HepG2 (cell line): Measurements from ENCODE around the gene MT1G. TPM values are rescaled to one million over a fixed set of nuclear protein-coding genes. Genes with fewer than 3 reads are reported as not detected.

Experiments used
- ATF1 ChIP-seq: IDR thresholded peaks from 2 replicates; pipeline ENCODE4 v1.6.1; 2016; ENCODE audit warnings: mild to moderate bottlenecking, control low read depth
- CERS6 ChIP-seq: sonication (generic); formaldehyde crosslinking; IDR thresholded peaks from 2 replicates; pipeline ENCODE4 v1.5.0; 2020; ENCODE audit warnings: missing genetic modification reagents
- EHMT2 ChIP-seq: fragments of 200-600 bp; sonication (generic); IDR thresholded peaks from 2 replicates; pipeline ENCODE4 v1.7.0; 2017; ENCODE audit warnings: antibody characterized with exemption, low read depth, low read length, borderline replicate concordance
- FOXA3 ChIP-seq: IDR thresholded peaks from 2 replicates; pipeline ENCODE4 v1.6.1; 2016; ENCODE audit warnings: missing genetic modification reagents, missing compliant biosample characterization
- GMEB2 ChIP-seq: IDR thresholded peaks from 2 replicates; pipeline ENCODE4 v1.6.1; 2016; ENCODE audit warnings: missing biosample characterization, missing genetic modification reagents, low read depth
- HNRNPUL1 ChIP-seq: fragments of 200-400 bp; formaldehyde crosslinking; IDR thresholded peaks from 2 replicates; pipeline ENCODE4 v1.6.1; 2017; ENCODE audit warnings: low read depth, mild to moderate bottlenecking, low read length, moderate library complexity
- KAT7 ChIP-seq: IDR thresholded peaks from 2 replicates; pipeline ENCODE4 v1.6.1; 2018; ENCODE audit warnings: borderline replicate concordance, missing compliant biosample characterization
- NFKBIZ ChIP-seq: IDR thresholded peaks from 2 replicates; pipeline ENCODE4 v1.6.1; 2018; ENCODE audit warnings: missing genetic modification reagents, missing compliant biosample characterization
- NKX3-1 ChIP-seq: sonication (generic); formaldehyde crosslinking; IDR thresholded peaks from 2 replicates; pipeline ENCODE4 v1.5.0; 2020; ENCODE audit warnings: missing genetic modification reagents
- NONO ChIP-seq, 2 experiments: fragments of 450-650 bp in 1 of 2; sonication (generic) in 1 of 2; formaldehyde crosslinking in 1 of 2; IDR thresholded peaks in 1 of 2; conservative IDR thresholded peaks in 1 of 2; 2 replicates each; pipeline versions ENCODE4 v1.6.1 to v1.8.0; 2017 to 2022; ENCODE audit warnings: mild to moderate bottlenecking in 1 of 2, missing genetic modification reagents in 1 of 2, moderate library complexity in 1 of 2
- NR1H2 ChIP-seq: sonication (generic); formaldehyde crosslinking; IDR thresholded peaks from 2 replicates; pipeline ENCODE4 v1.8.1; 2022; ENCODE audit warnings: low read depth, missing genetic modification reagents, borderline replicate concordance
- SMARCC2 ChIP-seq: fragments of 450-650 bp; IDR thresholded peaks from 2 replicates; pipeline ENCODE4 v1.6.1; 2017; ENCODE audit warnings: antibody characterized with exemption, mild to moderate bottlenecking
- SYNCRIP ChIP-seq: fragments of 200-400 bp; formaldehyde crosslinking; IDR thresholded peaks from 2 replicates; pipeline ENCODE4 v1.6.1; 2018; ENCODE audit warnings: mild to moderate bottlenecking, low read depth, low read length; ENCODE audit not compliant: insufficient read depth
- ZNF18 ChIP-seq: sonication (generic); formaldehyde crosslinking; IDR thresholded peaks from 2 replicates; pipeline ENCODE4 v1.8.0; 2022; ENCODE audit warnings: mild to moderate bottlenecking, missing genetic modification reagents; ENCODE audit not compliant: insufficient replicate concordance
- ZNF207 ChIP-seq: fragments of 450-650 bp; IDR thresholded peaks from 2 replicates; pipeline ENCODE4 v1.6.1; 2016; ENCODE audit warnings: antibody characterized with exemption, borderline replicate concordance
- ZNF33A ChIP-seq: sonication (generic); formaldehyde crosslinking; IDR thresholded peaks from 2 replicates; pipeline ENCODE4 v1.5.1; 2020; ENCODE audit warnings: missing genetic modification reagents, mild to moderate bottlenecking, moderate library complexity, borderline replicate concordance
- ZNF768 ChIP-seq: sonication (generic); formaldehyde crosslinking; IDR thresholded peaks from 2 replicates; pipeline ENCODE4 v1.4.0; 2020; ENCODE audit warnings: missing genetic modification reagents
- ZSCAN21 ChIP-seq: sonication (generic); formaldehyde crosslinking; IDR thresholded peaks from 2 replicates; pipeline ENCODE4 v1.8.0; 2022; ENCODE audit warnings: mild to moderate bottlenecking, missing genetic modification reagents, moderate library complexity, borderline replicate concordance
- polyA plus RNA-seq, 8 experiments: library from polyadenylated mRNA; depleted of rRNA in 3 of 8; stranded (reverse) in 7 of 8; unstranded in 1 of 8; fragments of >200 nt; fragmentation: Illumina TruSeq in 4 of 8; extraction: Trizol in 4 of 8; gene quantifications; 2 replicates each; pipeline versions ENCODE4 v1.2.1 to v1.2.3, GENCODE V29; 2011 to 2016; ENCODE audit warnings: low read depth in 4 of 8, missing spikeins in 1 of 8, mixed read lengths in 1 of 8; ENCODE audit not compliant: insufficient read depth in 1 of 8
- total RNA-seq, 5 experiments: library from RNA; depleted of rRNA; stranded (reverse); fragments of >200 nt; fragmentation: Illumina TruSeq; extraction: Trizol; gene quantifications; 2 replicates each; pipeline ENCODE4 v1.2.3, GENCODE V29; 2016; ENCODE audit warnings: low read depth in 1 of 5
- TF ChIP-seq, protein P1 (sequence below): sonication (generic); formaldehyde crosslinking; IDR thresholded peaks from 2 replicates; pipeline ENCODE4 v1.4.0; 2020; ENCODE audit warnings: mild to moderate bottlenecking, missing genetic modification reagents
- TF ChIP-seq, protein P2 (sequence below): sonication (generic); formaldehyde crosslinking; IDR thresholded peaks from 2 replicates; pipeline ENCODE4 v1.4.0; 2020; ENCODE audit warnings: missing genetic modification reagents

MT1G gene
- total and polyA plus RNA-seq, 2 of the 13 experiments (the other 11 are each of a cell fraction or from before 2014, with no cell fraction given): 3.6 to 377 TPM

DNA sequence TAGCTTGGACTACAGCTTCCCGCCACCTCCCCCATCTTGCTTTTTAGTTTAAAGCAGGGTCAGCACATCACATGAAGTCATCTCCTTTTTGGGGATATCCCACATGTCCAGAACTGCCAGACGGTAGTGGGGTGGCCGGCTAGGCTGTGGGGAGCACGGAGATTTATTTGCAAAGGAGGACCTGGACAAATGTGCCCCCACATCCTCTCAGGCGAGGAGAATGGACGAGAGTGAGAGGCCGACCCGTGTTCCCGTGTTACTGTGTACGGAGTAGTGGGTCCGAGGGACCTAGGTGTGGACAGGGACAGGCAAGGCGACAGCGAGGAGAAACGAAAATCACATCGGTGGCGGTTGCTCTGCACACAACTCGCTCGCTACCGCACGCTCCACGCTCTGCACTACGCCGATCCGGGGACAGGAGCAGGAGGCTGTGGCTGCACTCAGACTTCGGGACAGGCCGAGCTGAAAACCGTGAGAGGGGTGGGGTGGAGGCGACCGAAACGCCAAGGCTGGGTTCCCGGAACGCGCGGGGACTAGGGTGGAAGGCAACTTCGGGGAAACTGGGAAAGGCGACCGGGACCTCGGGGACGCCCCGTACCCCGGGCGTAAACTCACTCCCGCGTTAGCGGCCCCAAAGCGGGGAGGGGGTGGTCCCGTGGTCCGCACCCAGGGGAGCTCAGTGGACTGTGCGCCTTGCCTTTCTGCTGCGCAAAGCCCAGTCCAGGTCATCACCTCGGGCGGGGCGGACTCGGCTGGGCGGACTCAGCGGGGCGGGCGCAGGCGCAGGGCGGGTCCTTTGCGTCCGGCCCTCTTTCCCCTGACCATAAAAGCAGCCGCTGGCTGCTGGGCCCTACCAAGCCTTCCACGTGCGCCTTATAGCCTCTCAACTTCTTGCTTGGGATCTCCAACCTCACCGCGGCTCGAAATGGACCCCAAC, 29.8 kb downstream of the MT1G start, which contains the start of gene MT1A (continued):
- TF ChIP-seq GMEB2 (CRISPR knock-in tag): no peak
- no peak for TF ChIP-seq NKX3-1
- TF ChIP-seq EHMT2: no peak
- no peak for TF ChIP-seq NONO (IDR thresholded peaks at IDR 0.05)
- no peak for TF ChIP-seq NONO (CRISPR knock-in tag; conservative IDR thresholded peaks at IDR 0.05)
- no peak for TF ChIP-seq ZSCAN21 (CRISPR knock-in tag)
- no peak for TF ChIP-seq ATF1 (CRISPR knock-in tag)
- no peak for TF ChIP-seq KAT7
- no peak for TF ChIP-seq SYNCRIP
- TF ChIP-seq HNRNPUL1: no peak
- TF ChIP-seq, protein P1, sequence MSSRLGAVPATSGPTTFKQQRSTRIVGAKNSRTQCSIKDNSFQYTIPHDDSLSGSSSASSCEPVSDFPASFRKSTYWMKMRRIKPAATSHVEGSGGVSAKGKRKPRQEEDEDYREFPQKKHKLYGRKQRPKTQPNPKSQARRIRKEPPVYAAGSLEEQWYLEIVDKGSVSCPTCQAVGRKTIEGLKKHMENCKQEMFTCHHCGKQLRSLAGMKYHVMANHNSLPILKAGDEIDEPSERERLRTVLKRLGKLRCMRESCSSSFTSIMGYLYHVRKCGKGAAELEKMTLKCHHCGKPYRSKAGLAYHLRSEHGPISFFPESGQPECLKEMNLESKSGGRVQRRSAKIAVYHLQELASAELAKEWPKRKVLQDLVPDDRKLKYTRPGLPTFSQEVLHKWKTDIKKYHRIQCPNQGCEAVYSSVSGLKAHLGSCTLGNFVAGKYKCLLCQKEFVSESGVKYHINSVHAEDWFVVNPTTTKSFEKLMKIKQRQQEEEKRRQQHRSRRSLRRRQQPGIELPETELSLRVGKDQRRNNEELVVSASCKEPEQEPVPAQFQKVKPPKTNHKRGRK (CRISPR knock-in tag): no peak
- TF ChIP-seq FOXA3: no peak; the same call in 1 of the 2 replicates
- no peak for TF ChIP-seq NR1H2 (CRISPR knock-in tag)
- no peak for TF ChIP-seq CERS6 (CRISPR knock-in tag)
- no peak for TF ChIP-seq NFKBIZ (CRISPR knock-in tag)
- TF ChIP-seq ZNF768 (CRISPR knock-in tag): 0 out of 2 replicates have a peak, but pooled peaks have one; percentile 21
- no peak for TF ChIP-seq SMARCC2
- no peak for TF ChIP-seq ZNF18
- TF ChIP-seq ZNF33A: no peak
- no peak for TF ChIP-seq ZNF207
- TF ChIP-seq, protein P2, sequence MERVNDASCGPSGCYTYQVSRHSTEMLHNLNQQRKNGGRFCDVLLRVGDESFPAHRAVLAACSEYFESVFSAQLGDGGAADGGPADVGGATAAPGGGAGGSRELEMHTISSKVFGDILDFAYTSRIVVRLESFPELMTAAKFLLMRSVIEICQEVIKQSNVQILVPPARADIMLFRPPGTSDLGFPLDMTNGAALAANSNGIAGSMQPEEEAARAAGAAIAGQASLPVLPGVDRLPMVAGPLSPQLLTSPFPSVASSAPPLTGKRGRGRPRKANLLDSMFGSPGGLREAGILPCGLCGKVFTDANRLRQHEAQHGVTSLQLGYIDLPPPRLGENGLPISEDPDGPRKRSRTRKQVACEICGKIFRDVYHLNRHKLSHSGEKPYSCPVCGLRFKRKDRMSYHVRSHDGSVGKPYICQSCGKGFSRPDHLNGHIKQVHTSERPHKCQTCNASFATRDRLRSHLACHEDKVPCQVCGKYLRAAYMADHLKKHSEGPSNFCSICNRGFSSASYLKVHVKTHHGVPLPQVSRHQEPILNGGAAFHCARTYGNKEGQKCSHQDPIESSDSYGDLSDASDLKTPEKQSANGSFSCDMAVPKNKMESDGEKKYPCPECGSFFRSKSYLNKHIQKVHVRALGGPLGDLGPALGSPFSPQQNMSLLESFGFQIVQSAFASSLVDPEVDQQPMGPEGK: peak; percentile 53
